Erythroblast (primary cell): ENCODE results near the gene SMYD4.

Experiments used
- GATA1 ChIP-seq: IDR thresholded peaks from 2 replicates; pipeline ENCODE4 v1.6.1; 2011; ENCODE audit warnings: low read depth, mild to moderate bottlenecking, control low read depth, low read length, moderate library complexity
- POLR2A ChIP-seq: IDR thresholded peaks from 2 replicates; pipeline ENCODE4 v1.6.1; 2011; ENCODE audit warnings: mild to moderate bottlenecking, low read length

- no peak for TF ChIP-seq POLR2A
- no peak for TF ChIP-seq GATA1
These were observed 55.1 kb downstream of the SMYD4 start for GRCh38 chr17:1774390-1775176.
